Ishikawa (cell line): Measurements from ENCODE around the gene FBXO40.

ENCODE experiments used
- CEBPB ChIP-seq: IDR thresholded peaks from 2 replicates; pipeline ENCODE4 v1.6.1; 2012
- CREB1 ChIP-seq: IDR thresholded peaks from 2 replicates; pipeline ENCODE4 v1.6.1; 2012; ENCODE audit warnings: low read depth
- EGR1 ChIP-seq: IDR thresholded peaks from 2 replicates; pipeline ENCODE4 v1.6.1; 2012
- EP300 ChIP-seq: IDR thresholded peaks from 2 replicates; pipeline ENCODE4 v1.6.1; 2012; ENCODE audit warnings: borderline replicate concordance
- FOXM1 ChIP-seq: IDR thresholded peaks from 2 replicates; pipeline ENCODE4 v1.6.1; 2012; ENCODE audit warnings: low read depth, borderline replicate concordance
- MAX ChIP-seq: IDR thresholded peaks from 2 replicates; pipeline ENCODE4 v1.6.1; 2012
- NFIC ChIP-seq: IDR thresholded peaks from 2 replicates; pipeline ENCODE4 v1.6.1; 2012
- RAD21 ChIP-seq: IDR thresholded peaks from 2 replicates; pipeline ENCODE4 v1.6.1; 2012; ENCODE audit warnings: low read depth
- REST ChIP-seq: IDR thresholded peaks from 2 replicates; pipeline ENCODE4 v1.6.1; 2012; ENCODE audit warnings: low read depth, mild to moderate bottlenecking
- TAF1 ChIP-seq: IDR thresholded peaks from 2 replicates; pipeline ENCODE4 v1.6.1; 2012; ENCODE audit warnings: low read depth, mild to moderate bottlenecking
- TCF12 ChIP-seq: IDR thresholded peaks from 2 replicates; pipeline ENCODE4 v1.6.1; 2012; ENCODE audit warnings: low read depth
- TEAD4 ChIP-seq: IDR thresholded peaks from 2 replicates; pipeline ENCODE4 v1.6.1; 2012
- YY1 ChIP-seq: IDR thresholded peaks from 2 replicates; pipeline ENCODE4 v1.6.1; 2012; ENCODE audit warnings: low read depth
- ZBTB7A ChIP-seq: IDR thresholded peaks from 2 replicates; pipeline ENCODE4 v1.6.1; 2012; ENCODE audit warnings: low read depth
- TF ChIP-seq, protein P1 (sequence below): IDR thresholded peaks from 2 replicates; pipeline ENCODE4 v1.6.1; 2012

The FBXO40 gene

GRCh38 chr3:121627622-121628021, 34.4 kb downstream of the FBXO40 start:
- TF ChIP-seq NFIC (no peak), CREB1 (no peak), TEAD4 (no peak)
- TF ChIP-seq, protein P1, sequence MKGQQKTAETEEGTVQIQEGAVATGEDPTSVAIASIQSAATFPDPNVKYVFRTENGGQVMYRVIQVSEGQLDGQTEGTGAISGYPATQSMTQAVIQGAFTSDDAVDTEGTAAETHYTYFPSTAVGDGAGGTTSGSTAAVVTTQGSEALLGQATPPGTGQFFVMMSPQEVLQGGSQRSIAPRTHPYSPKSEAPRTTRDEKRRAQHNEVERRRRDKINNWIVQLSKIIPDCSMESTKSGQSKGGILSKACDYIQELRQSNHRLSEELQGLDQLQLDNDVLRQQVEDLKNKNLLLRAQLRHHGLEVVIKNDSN, result no peak

- TF ChIP-seq TCF12, result no peak
- no peak for TF ChIP-seq NFIC
Observed at GRCh38 chr3:121629601-121630000, 36.4 kb downstream of the FBXO40 start.

DNA sequence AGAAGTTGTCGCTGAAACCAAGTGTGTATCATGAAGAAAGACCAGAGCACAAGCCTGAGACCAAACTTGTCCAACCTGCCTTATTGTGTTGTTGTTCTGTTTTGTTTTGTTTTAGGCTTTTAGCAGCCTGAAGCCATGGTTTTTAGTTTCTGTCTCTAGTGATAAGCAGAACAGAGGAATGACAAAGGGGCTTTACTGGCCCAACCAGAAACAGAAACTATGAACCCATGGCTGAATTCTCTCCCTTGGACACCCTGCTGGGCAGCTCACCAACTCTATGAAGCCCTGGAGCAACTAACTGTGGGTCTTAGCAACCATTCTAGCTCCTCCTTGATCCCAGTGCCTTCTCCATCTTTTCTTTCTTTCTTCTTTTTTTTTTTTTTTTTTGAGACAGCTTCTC, 37.2 kb downstream of the FBXO40 start:
- TF ChIP-seq TAF1, result no peak
- TF ChIP-seq, protein P1, result no peak
- no peak for TF ChIP-seq REST
- TF ChIP-seq NFIC, result no peak
- TF ChIP-seq TEAD4, result no peak
- no peak for TF ChIP-seq ZBTB7A
- TF ChIP-seq FOXM1, result no peak
- TF ChIP-seq CEBPB, result no peak
- no peak for TF ChIP-seq RAD21
- TF ChIP-seq MAX, result no peak
- no peak for TF ChIP-seq YY1

DNA sequence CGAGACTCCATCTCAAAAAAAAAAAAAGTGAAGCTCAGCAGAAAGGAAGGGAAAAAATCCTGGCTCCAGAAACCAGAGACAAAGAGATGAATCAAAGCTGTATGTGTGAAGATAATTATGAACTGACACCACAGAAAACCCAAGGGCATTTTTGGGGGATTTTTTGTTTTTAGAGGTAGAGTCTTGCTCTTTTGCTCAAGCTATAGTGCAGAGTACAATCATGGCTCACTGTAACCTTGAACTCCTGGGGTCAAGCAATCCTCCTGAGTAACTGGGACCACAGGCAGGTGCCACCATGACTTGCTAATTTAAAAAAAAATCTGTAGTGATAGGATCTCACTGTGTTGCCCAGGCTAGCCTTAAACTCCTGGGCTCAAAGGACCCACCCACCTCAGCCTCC, 44.7 kb downstream of the FBXO40 start:
- TF ChIP-seq CREB1 (no peak), EP300 (no peak), ZBTB7A (no peak), TCF12 (no peak), EGR1 (no peak), CEBPB (no peak)

GRCh38 chr3:121641127-121641526, 47.9 kb downstream of the FBXO40 start:
- no peak for TF ChIP-seq REST
- no peak for TF ChIP-seq CEBPB
- no peak for TF ChIP-seq NFIC
- no peak for TF ChIP-seq CREB1
- no peak for TF ChIP-seq RAD21
- no peak for TF ChIP-seq EGR1
- TF ChIP-seq TAF1, result no peak
- TF ChIP-seq FOXM1, result no peak
- TF ChIP-seq TEAD4, result no peak
- no peak for TF ChIP-seq YY1
- no peak for TF ChIP-seq EP300
- no peak for TF ChIP-seq MAX
- TF ChIP-seq ZBTB7A, result no peak
- TF ChIP-seq, protein P1, result no peak
- no peak for TF ChIP-seq TCF12

- TF ChIP-seq EGR1 (no peak), TCF12 (no peak), REST (no peak), FOXM1 (no peak), EP300 (no peak), MAX (no peak), YY1 (no peak), NFIC (no peak), TEAD4 (no peak), CREB1 (no peak), TAF1 (no peak), ZBTB7A (no peak), CEBPB (no peak), RAD21 (no peak)
- TF ChIP-seq, protein P1, result no peak
Observed at GRCh38 chr3:121642601-121643314, 49.6 kb downstream of the FBXO40 start.
